BJ (cell line): ENCODE results near the gene PITPNM2. TPM values are rescaled to one million over a fixed set of nuclear protein-coding genes. Genes with fewer than 3 reads are reported as not detected.
"Not testable (repeated sequence)": the region's sequence is repeated elsewhere in the genome, so short reads cannot be mapped to it uniquely, and the experiment has no call there.

Experiments
- CTCF ChIA-PET: fragments of 350-600 bp; formaldehyde crosslinking; extraction: SDS; loops from one replicate; lab custom pipeline; 2021; ENCODE audit warnings: antibody characterized with exemption, inconsistent platforms; lab: Yijun Ruan, JAX
- POLR2A ChIA-PET: fragments of 300-600 bp; sonication (Branson Sonifier 250); formaldehyde crosslinking; extraction: SDS; loops from one replicate; lab custom pipeline; 2021; ENCODE audit warnings: antibody characterized with exemption; lab: Charles Lee
- DNase-seq: peaks from one replicate; pipeline ENCODE4 v3.0.0-alpha.2; 2011; ENCODE audit warnings: low read depth
- H3K27me3 ChIP-seq: 2 replicates; pipeline ENCODE4 v1.6.0; 2011; ENCODE audit warnings: low read length; ENCODE audit not compliant: control insufficient read depth, insufficient read depth
- H3K36me3 ChIP-seq: 2 replicates; pipeline ENCODE4 v1.5.1; 2011; ENCODE audit warnings: low read length; ENCODE audit not compliant: control insufficient read depth, insufficient read depth
- H3K4me3 ChIP-seq: 2 replicates; pipeline ENCODE4 v1.5.1; 2011; ENCODE audit warnings: low read depth, mild to moderate bottlenecking, control low read depth, low read length
- CTCF ChIP-seq: IDR thresholded peaks from 2 replicates; pipeline ENCODE4 v1.5.1; 2011; ENCODE audit warnings: low read depth, mild to moderate bottlenecking, control low read depth, inconsistent platforms, low read length, moderate library complexity; ENCODE audit not compliant: insufficient read depth
- polyA plus RNA-seq: library from polyadenylated mRNA; depleted of rRNA; stranded (reverse); fragments of >200 nt; gene quantifications from 2 replicates; pipeline ENCODE4 v1.2.3, GENCODE V29; 2011

Gene PITPNM2
- polyA plus RNA-seq, 1 experiment = 1.3 TPM

- ChIA-PET POLR2A (no interaction called here), CTCF (interaction anchor here (0.9 to 2.0 kb wide), 2 partner anchors 19 to 21 kb away, joined by 3 to 5 read pairs; no protein-coding TSS in a partner anchor)
- TF ChIP-seq CTCF = no peak
Measured at GRCh38 chr12:123105211-123105826, 45.6 kb downstream of the PITPNM2 start.

GRCh38 chr12:123104809-123105208 lies 46.1 kb downstream of the PITPNM2 start:
- ChIA-PET POLR2A (no interaction called here), CTCF (interaction anchor here (0.9 to 2.0 kb wide), 2 partner anchors 19 to 22 kb away, joined by 3 to 5 read pairs; no protein-coding TSS in a partner anchor)
- no peaks in the 10 kb centered on the region; the same call in 1 of the 2 replicates for H3K36me3 ChIP-seq
- DNase-seq = no peak
- H3K27me3 ChIP-seq = peaks cover 7% of the 10 kb centered on the region
- no peak overlapping the region for H3K4me3 ChIP-seq
- TF ChIP-seq CTCF = no peak

More at GRCh38 chr12:123105211-123105826, 45.6 kb downstream of the PITPNM2 start:
- H3K36me3 ChIP-seq = no peaks in the 10 kb centered on the region; the same call in 1 of the 2 replicates
- DNase-seq = no peak
- H3K27me3 ChIP-seq = peaks cover 9% of the 10 kb centered on the region
- H3K4me3 ChIP-seq = no peak overlapping the region

GRCh38 chr12:123104094-123104493 lies 46.8 kb downstream of the PITPNM2 start:
- H3K4me3 ChIP-seq, CTCF ChIA-PET, H3K36me3 ChIP-seq, POLR2A ChIA-PET, DNase-seq: not testable (repeated sequence)
- peaks cover 15% of the 10 kb centered on the region for H3K27me3 ChIP-seq

- H3K4me3 ChIP-seq = no peak overlapping the region
- DNase-seq = no peak
- ChIA-PET CTCF (interaction anchor here (1.1 kb wide), 1 partner anchor 60 kb away, joined by 3 read pairs; no protein-coding TSS in a partner anchor), POLR2A (interaction anchor here (0.6 kb wide), 1 partner anchor 307 kb away, joined by 3 read pairs; no protein-coding TSS in a partner anchor)
- TF ChIP-seq CTCF = no peak
- H3K36me3 ChIP-seq = no peaks in the 10 kb centered on the region; the same call in 1 of the 2 replicates
- H3K27me3 ChIP-seq = peaks cover 25% of the 10 kb centered on the region
Measured at GRCh38 chr12:123102781-123103503, 47.9 kb downstream of the PITPNM2 start.

- ChIA-PET CTCF (interaction anchor here (1.1 to 1.3 kb wide), 2 partner anchors 10 to 59 kb away, joined by 3 read pairs; no protein-coding TSS in a partner anchor), POLR2A (no interaction called here)
- no peaks in the 10 kb centered on the region; the same call in 1 of the 2 replicates for H3K36me3 ChIP-seq
- no peak for TF ChIP-seq CTCF
- H3K4me3 ChIP-seq = no peak overlapping the region
- H3K27me3 ChIP-seq = peaks cover 31% of the 10 kb centered on the region
- no peak for DNase-seq
Measured at GRCh38 chr12:123102366-123102765, 48.5 kb downstream of the PITPNM2 start.
